PC-9 (cell line): ENCODE measurements around the gene PAX1. TPM values are rescaled to one million over a fixed set of nuclear protein-coding genes. Genes with fewer than 3 reads are reported as not detected.

Experiments used
- BruUV-seq: library from RNA; stranded (reverse); fragments of 400-500 nt; replicated peaks from 2 replicates; lab custom pipeline; 2021; lab: Mats Ljungman, UMichigan
- CTCF ChIA-PET: fragments of 300-600 bp; sonication (Branson Sonifier 250); formaldehyde crosslinking; loops from one replicate; lab custom pipeline; 2022; ENCODE audit warnings: antibody characterized with exemption; lab: Charles Lee
- POLR2A ChIA-PET: fragments of 300-600 bp; sonication (Branson Sonifier 250); formaldehyde crosslinking; loops from one replicate; lab custom pipeline; 2022; ENCODE audit warnings: antibody characterized with exemption; ENCODE audit not compliant: unreplicated experiment; lab: Charles Lee
- DNase-seq, 2 experiments: peaks; one replicate each; pipeline versions ENCODE4 v3.0.0 to v3.0.0-alpha.2; 2015 to 2022; ENCODE audit warnings: mixed read lengths in 1 of 2
- H2AFZ ChIP-seq: fragments of 200-600 bp; sonication (generic); 2 replicates; pipeline ENCODE4 v1.8.1; 2017; ENCODE audit warnings: antibody characterized with exemption
- H3F3A ChIP-seq: fragments of 200-600 bp; sonication (generic); 2 replicates; pipeline ENCODE4 v1.8.1; 2017; ENCODE audit warnings: antibody characterized with exemption, mild to moderate bottlenecking, low read depth; ENCODE audit not compliant: insufficient read depth
- H3K27ac ChIP-seq: fragments of 200-600 bp; sonication (generic); 2 replicates; pipeline ENCODE4 v1.6.1; 2016; ENCODE audit warnings: mixed run types
- H3K27me3 ChIP-seq: fragments of 200-600 bp; sonication (generic); 2 replicates; pipeline ENCODE4 v1.6.1; 2016; ENCODE audit warnings: low read depth, mixed run types; ENCODE audit not compliant: insufficient read depth
- H3K36me3 ChIP-seq: fragments of 200-600 bp; sonication (generic); 2 replicates; pipeline ENCODE4 v1.6.1; 2016; ENCODE audit warnings: low read depth, mixed run types
- H3K4me1 ChIP-seq: fragments of 200-600 bp; sonication (generic); replicated peaks from 2 replicates; pipeline ENCODE4 v1.6.1; 2016; ENCODE audit warnings: mixed run types; ENCODE audit not compliant: insufficient read depth
- H3K4me2 ChIP-seq: fragments of 200-600 bp; sonication (generic); 2 replicates; pipeline ENCODE4 v1.6.1; 2017; ENCODE audit warnings: mixed run types
- H3K4me3 ChIP-seq: fragments of 200-600 bp; sonication (generic); 2 replicates; pipeline ENCODE4 v1.6.1; 2016; ENCODE audit warnings: mixed run types
- H3K79me2 ChIP-seq: fragments of 200-600 bp; sonication (generic); 2 replicates; pipeline ENCODE4 v1.6.1; 2017; ENCODE audit warnings: low read depth, mixed run types
- H3K9me2 ChIP-seq: fragments of 200-600 bp; sonication (generic); 2 replicates; pipeline ENCODE4 v1.8.1; 2017; ENCODE audit warnings: mild to moderate bottlenecking; ENCODE audit not compliant: insufficient read depth
- H3K9me3 ChIP-seq: fragments of 200-600 bp; sonication (generic); 2 replicates; pipeline ENCODE4 v1.8.1; 2016; ENCODE audit warnings: low read depth; ENCODE audit not compliant: insufficient read depth
- H4K20me1 ChIP-seq: fragments of 200-600 bp; sonication (generic); 2 replicates; pipeline ENCODE4 v1.8.1; 2017; ENCODE audit not compliant: insufficient read depth
- EZH2 ChIP-seq: fragments of 200-600 bp; sonication (generic); IDR thresholded peaks from 2 replicates; pipeline ENCODE4 v1.8.0; 2017; ENCODE audit warnings: antibody characterized with exemption, low read depth
- intact Hi-C: fragments of 100-400 bp; cut with micrococcal nuclease; formaldehyde crosslinking; loops from one replicate; pipeline ENCODE4 v1.10.0; 2022; ENCODE audit not compliant: unreplicated experiment
- total RNA-seq: library from RNA; stranded (reverse); gene quantifications from 2 replicates; pipeline ENCODE4 v1.2.3, GENCODE V29; 2021
- TF ChIP-seq, protein P1 (sequence below): fragments of 200-600 bp; sonication (generic); conservative IDR thresholded peaks from 2 replicates; pipeline ENCODE4 v1.6.1; 2017; ENCODE audit warnings: mixed run types, antibody characterized with exemption, mild to moderate bottlenecking, moderate library complexity

PAX1 gene
- total RNA-seq, 1 experiment from 2014 or later: not detected

DNA sequence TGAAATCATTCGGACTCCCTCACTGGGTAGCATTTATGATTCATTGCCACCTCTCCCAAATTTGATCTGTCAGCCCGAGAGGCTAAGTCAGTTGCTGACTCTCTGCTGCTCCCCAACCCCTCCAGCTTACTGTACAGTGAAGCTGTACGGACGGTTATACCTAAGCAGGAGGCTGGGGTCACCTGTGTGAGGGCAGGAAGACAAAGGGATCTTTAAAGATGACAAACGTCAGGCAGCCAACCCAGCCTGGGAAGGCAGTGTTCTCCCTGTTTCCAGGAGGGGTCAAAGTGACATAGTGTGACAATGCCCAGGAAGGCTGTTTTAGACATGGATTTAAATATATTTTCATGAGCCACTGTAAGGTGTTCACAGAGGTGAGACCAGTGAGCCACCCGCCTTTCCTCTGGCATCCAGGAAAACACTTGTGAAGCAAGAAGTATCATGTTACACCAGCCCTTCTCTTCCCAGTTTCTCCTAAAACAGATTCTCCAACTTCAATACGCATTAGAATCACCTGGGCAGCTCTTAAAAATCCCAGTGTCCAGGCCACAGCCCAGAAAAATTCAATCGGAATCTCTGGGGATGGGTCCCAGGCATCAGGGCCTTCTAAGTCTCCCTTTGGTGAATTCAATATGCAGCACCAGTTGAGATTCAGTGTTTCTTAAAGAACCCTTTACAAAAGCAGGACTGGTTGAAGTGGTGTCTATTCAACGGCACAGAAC, 6.8 kb upstream of the PAX1 start:
- no peaks in the 10 kb centered on the region for H3K9me3 ChIP-seq
- no peak overlapping the region for H2AFZ ChIP-seq
- no peaks in the 10 kb centered on the region for H3K79me2 ChIP-seq
- H3K4me1 ChIP-seq: no peaks in the 10 kb centered on the region
- H4K20me1 ChIP-seq: no peaks in the 10 kb centered on the region
- H3K36me3 ChIP-seq: no peaks in the 10 kb centered on the region
- no peaks in the 10 kb centered on the region for H3F3A ChIP-seq
- TF ChIP-seq EZH2: no peak
- TF ChIP-seq, protein P1, sequence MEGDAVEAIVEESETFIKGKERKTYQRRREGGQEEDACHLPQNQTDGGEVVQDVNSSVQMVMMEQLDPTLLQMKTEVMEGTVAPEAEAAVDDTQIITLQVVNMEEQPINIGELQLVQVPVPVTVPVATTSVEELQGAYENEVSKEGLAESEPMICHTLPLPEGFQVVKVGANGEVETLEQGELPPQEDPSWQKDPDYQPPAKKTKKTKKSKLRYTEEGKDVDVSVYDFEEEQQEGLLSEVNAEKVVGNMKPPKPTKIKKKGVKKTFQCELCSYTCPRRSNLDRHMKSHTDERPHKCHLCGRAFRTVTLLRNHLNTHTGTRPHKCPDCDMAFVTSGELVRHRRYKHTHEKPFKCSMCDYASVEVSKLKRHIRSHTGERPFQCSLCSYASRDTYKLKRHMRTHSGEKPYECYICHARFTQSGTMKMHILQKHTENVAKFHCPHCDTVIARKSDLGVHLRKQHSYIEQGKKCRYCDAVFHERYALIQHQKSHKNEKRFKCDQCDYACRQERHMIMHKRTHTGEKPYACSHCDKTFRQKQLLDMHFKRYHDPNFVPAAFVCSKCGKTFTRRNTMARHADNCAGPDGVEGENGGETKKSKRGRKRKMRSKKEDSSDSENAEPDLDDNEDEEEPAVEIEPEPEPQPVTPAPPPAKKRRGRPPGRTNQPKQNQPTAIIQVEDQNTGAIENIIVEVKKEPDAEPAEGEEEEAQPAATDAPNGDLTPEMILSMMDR: no peak
- no peak overlapping the region for H3K4me2 ChIP-seq
- no peak for DNase-seq
- H3K27me3 ChIP-seq: peaks cover 70% of the 10 kb centered on the region
- no peak overlapping the region for H3K4me3 ChIP-seq
- POLR2A ChIA-PET: no interaction called here
- no peaks in the 10 kb centered on the region for H3K9me2 ChIP-seq
- CTCF ChIA-PET: no interaction called here
- BruUV-seq: no TSS peak
- intact Hi-C loops: no loop called here
- no peak overlapping the region for H3K27ac ChIP-seq

DNA sequence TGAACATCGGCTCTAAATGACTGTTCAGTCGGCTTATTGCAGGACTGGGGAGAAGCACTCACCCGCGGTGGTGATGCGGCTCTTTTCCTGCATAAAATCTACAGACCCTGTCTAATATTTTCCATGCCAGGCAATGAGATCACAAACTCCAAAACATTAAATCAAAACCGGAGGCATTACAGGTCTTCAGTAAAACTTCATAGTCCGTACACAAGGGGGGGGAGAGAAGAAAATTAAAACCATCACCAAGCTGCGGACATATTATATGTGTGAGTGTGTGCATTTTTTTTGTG, 6.3 kb upstream of the PAX1 start:
- H3K9me3 ChIP-seq: no peaks in the 10 kb centered on the region
- no peak for DNase-seq
- H3K4me3 ChIP-seq: no peak overlapping the region
- ChIA-PET CTCF (no interaction called here), POLR2A (no interaction called here)
- H2AFZ ChIP-seq: no peak overlapping the region
- intact Hi-C loops: no loop called here
- no peaks in the 10 kb centered on the region for H3K4me1 ChIP-seq
- TF ChIP-seq, protein P1: no peak
- no peak for TF ChIP-seq EZH2
- no peaks in the 10 kb centered on the region for H4K20me1 ChIP-seq
- H3K9me2 ChIP-seq: no peaks in the 10 kb centered on the region
- H3K27me3 ChIP-seq: peaks cover 65% of the 10 kb centered on the region
- no peak overlapping the region for H3K27ac ChIP-seq
- no peaks in the 10 kb centered on the region for H3K79me2 ChIP-seq
- no peaks in the 10 kb centered on the region for H3K36me3 ChIP-seq
- H3K4me2 ChIP-seq: no peak overlapping the region
- no peaks in the 10 kb centered on the region for H3F3A ChIP-seq
- BruUV-seq: no TSS peak

GRCh38 chr20:21701171-21701876, 4.1 kb upstream of the PAX1 start:
- no peaks in the 10 kb centered on the region for H3K4me1 ChIP-seq
- H3K9me2 ChIP-seq: no peaks in the 10 kb centered on the region
- ChIA-PET POLR2A (no interaction called here), CTCF (no interaction called here)
- H3K27me3 ChIP-seq: peaks cover 57% of the 10 kb centered on the region
- H3K4me2 ChIP-seq: no peak overlapping the region
- no peaks in the 10 kb centered on the region for H3F3A ChIP-seq
- no peaks in the 10 kb centered on the region for H3K9me3 ChIP-seq
- no peak overlapping the region for H3K4me3 ChIP-seq
- no peak for DNase-seq
- no peaks in the 10 kb centered on the region for H4K20me1 ChIP-seq
- no peak overlapping the region for H3K27ac ChIP-seq
- H3K36me3 ChIP-seq: no peaks in the 10 kb centered on the region
- no TSS peak for BruUV-seq
- H2AFZ ChIP-seq: no peak overlapping the region
- TF ChIP-seq, protein P1: no peak
- TF ChIP-seq EZH2: no peak
- intact Hi-C loops: no loop called here
- H3K79me2 ChIP-seq: no peaks in the 10 kb centered on the region
